ENCODE results near the gene SYTL3.

Gene SYTL3

DNA sequence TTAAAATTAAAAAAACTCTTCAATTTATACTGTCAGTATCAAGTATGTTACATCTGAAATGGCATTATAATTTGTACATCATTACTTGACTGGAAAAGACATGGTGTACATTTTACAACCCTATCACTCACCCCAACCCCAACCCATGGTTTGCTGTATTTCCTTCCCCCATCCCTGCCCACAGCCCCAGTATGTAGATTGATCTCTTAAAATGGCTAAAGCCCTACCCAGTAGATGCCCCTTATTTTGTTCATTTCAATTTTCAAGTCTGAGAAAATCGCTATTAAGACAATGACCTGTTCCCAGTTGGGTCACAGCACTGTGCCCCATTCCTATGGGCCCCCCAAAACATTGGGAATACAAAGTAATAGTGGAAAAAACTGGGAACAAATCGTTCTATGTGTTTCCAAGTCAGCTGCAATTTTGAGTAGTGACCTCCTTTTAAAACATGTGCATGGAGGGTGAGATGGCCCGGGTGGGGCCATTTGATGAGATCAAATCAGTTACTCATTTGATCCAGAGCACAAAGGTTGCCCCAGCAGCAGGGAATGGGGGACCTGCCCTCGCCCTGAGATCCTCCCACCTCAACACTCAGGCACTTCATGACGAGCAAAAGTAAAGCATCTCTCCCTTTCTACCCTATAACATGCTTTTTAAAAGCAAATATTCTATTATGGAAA lies 156.0 kb downstream of the SYTL3 start:
- Mint-ChIP-seq H3K36me3 (peaks cover 33% of the 10 kb centered on the region), H3K4me1 (ENCODE audit: low read depth) (peaks cover 91% of the 10 kb centered on the region)

DNA sequence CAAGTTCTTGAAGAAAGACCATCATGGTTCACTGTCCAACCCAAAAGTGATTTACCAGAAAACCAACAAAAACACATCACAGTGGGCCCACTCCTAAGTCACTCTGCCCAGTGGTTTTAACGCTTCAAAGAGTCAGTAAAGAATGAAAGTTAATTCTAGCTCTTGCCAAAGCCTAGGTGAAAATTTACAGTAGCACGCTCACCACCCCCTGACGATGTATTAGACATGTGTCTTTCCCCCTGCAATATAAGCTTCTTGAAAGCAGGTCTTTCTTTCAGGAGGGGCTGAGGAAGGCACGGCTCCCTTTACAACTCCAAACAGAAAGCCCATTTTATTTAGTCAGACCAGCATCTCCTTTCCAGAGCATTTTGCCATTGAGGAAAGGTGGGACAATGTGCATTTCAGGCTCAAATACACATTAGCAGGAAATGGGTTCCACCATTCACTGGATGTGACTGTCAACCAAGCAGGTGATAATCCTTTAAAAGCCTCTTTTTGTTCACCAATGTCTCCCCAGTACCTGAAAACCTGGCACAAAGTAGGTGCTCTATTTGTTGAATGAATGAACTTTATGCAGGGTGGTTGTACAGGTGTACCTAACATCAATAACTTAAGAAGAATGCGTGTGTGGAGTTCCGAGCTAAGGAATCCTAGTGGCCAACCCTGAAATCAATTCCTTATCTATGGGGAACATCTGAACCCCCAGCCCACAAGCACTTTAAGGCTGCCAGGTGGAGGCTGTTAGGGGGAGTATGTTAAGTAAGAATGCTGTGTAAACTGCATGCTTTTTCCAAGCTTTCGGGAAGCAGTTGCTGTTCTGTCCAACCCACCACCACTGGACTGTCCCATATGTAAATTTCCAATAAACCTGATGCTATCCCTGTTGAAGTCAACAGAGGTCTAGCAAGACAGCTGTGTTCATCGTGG lies 157.9 kb downstream of the SYTL3 start:
- peak overlapping the region; percentile 63 for H3K4me3 Mint-ChIP-seq
- no peaks in the 10 kb centered on the region for H3K9me3 Mint-ChIP-seq (ENCODE audit: low read depth)
- no peaks in the 10 kb centered on the region for H3K27me3 Mint-ChIP-seq
- peaks cover 93% of the 10 kb centered on the region for H3K4me1 Mint-ChIP-seq (ENCODE audit: low read depth)
- peak overlapping the region; percentile 67 for H3K27ac Mint-ChIP-seq
- peaks cover 33% of the 10 kb centered on the region for H3K36me3 Mint-ChIP-seq

More for the DNA sequence above, 156.0 kb downstream of the SYTL3 start:
- no peaks in the 10 kb centered on the region for H3K9me3 Mint-ChIP-seq (ENCODE audit: low read depth)
- peak overlapping the region; percentile 43 for H3K4me3 Mint-ChIP-seq
- H3K27ac Mint-ChIP-seq = peak overlapping the region; percentile 4
- H3K27me3 Mint-ChIP-seq = no peaks in the 10 kb centered on the region

- no peaks in the 10 kb centered on the region for H3K27me3 Mint-ChIP-seq
- peak overlapping the region; percentile 67 for H3K4me3 Mint-ChIP-seq
- H3K9me3 Mint-ChIP-seq (ENCODE audit: low read depth) = no peaks in the 10 kb centered on the region
- H3K36me3 Mint-ChIP-seq = peaks cover 36% of the 10 kb centered on the region
- H3K4me1 Mint-ChIP-seq (ENCODE audit: low read depth) = peaks cover 94% of the 10 kb centered on the region
- peak overlapping the region; percentile 77 for H3K27ac Mint-ChIP-seq
Measured at GRCh38 chr6:158808442-158808833, 158.6 kb downstream of the SYTL3 start.

DNA sequence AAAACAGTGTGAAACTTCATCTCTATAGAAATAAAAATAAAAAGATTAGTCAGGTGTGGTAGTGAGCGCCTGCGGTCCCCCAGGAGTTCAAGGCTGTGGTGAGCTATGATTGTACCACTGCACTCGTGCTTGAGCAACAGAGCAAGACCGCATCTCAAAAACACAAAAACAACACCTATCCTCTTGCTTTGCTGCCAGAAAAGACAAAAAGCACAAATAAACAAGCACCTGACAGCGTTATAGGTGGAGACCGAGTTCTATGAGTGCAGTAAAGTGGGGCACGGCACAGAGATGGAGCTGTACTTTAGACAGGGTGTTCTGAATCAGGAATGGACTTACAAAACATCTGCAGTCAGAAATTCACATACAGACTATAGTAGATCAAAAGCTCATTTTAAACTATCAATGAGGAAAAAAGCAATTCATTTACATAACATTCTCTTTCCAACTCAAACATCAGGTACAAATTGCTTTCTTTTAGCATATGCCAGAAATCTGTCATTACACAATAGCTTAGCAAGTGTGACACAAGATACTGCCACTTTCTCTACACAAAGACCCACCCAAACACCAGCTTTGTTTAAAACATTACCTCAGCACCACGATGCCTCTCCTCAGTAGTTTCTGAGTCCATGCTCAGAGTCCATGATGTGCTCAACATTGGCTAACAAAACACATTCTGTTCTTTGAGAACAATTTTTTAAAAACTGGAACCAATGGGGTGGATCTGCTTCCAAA lies 159.3 kb downstream of the SYTL3 start:
- Mint-ChIP-seq H3K4me3 (peak overlapping the region; percentile 67), H3K27ac (peak overlapping the region; percentile 77), H3K4me1 (ENCODE audit: low read depth) (peaks cover 94% of the 10 kb centered on the region), H3K36me3 (peaks cover 36% of the 10 kb centered on the region), H3K9me3 (ENCODE audit: low read depth) (no peaks in the 10 kb centered on the region), H3K27me3 (no peaks in the 10 kb centered on the region)

- Mint-ChIP-seq H3K9me3 (ENCODE audit: low read depth) (no peaks in the 10 kb centered on the region), H3K4me1 (ENCODE audit: low read depth) (peaks cover 97% of the 10 kb centered on the region), H3K27me3 (no peaks in the 10 kb centered on the region), H3K36me3 (peaks cover 34% of the 10 kb centered on the region), H3K27ac (peak overlapping the region; percentile 72), H3K4me3 (peak overlapping the region; percentile 55)
Measured at GRCh38 chr6:158810155-158811095, 160.6 kb downstream of the SYTL3 start.

GRCh38 chr6:158812611-158813010 lies 162.8 kb downstream of the SYTL3 start:
- Mint-ChIP-seq H3K27me3 (no peaks in the 10 kb centered on the region), H3K4me3 (peak overlapping the region; percentile 99), H3K27ac (peak overlapping the region; percentile 90), H3K4me1 (ENCODE audit: low read depth) (peaks cover 96% of the 10 kb centered on the region), H3K36me3 (peaks cover 30% of the 10 kb centered on the region), H3K9me3 (ENCODE audit: low read depth) (no peaks in the 10 kb centered on the region)

DNA sequence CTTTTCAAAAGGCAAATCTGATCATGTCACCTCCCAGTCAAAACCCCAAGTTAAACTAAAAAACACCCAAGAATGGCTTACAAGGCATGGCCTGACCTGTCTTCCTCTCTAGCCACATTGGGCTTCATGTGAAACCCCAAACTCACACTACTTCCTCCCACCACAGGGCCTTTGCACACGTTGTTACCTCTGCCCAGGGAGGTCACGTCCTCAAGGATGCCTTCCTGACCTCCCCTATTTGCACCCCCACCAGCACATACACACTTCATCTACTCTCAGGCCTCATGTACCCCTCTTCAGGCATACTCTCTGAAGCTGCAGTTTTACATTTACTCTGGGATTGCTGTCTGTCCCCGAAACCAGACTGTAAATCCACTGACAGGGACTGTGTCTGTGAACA lies 163.2 kb downstream of the SYTL3 start:
- H3K4me1 Mint-ChIP-seq (ENCODE audit: low read depth) = peaks cover 91% of the 10 kb centered on the region
- no peaks in the 10 kb centered on the region for H3K9me3 Mint-ChIP-seq (ENCODE audit: low read depth)
- H3K4me3 Mint-ChIP-seq = peak overlapping the region; percentile 99
- H3K27ac Mint-ChIP-seq = peak overlapping the region; percentile 90
- H3K36me3 Mint-ChIP-seq = peaks cover 30% of the 10 kb centered on the region
- no peaks in the 10 kb centered on the region for H3K27me3 Mint-ChIP-seq

Data from activated naive CD8-positive, alpha-beta T cell (primary cell).